ENCODE measurements around the gene SPDEF.

The SPDEF gene

DNA sequence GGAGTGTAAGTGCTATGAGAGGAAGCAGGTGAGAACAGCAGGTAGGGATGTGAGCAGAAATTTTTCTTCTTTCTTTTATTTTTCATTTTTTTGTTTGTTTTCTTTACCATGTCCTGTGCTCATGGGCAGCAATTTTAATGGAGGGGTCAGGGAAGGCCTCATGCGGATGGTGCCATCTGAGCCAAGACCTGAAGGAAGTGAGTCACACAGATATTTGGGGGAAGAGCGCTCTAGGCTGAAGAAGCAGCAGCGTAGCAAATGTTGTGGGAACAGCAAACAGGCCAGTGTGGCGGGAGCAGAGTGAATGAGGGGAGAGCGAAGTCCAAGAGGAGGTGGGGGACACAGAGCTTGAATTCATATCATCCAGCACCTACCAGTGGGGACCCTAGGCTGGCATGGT, 12.7 kb downstream of the SPDEF start:
- no peak for DNase-seq

DNA sequence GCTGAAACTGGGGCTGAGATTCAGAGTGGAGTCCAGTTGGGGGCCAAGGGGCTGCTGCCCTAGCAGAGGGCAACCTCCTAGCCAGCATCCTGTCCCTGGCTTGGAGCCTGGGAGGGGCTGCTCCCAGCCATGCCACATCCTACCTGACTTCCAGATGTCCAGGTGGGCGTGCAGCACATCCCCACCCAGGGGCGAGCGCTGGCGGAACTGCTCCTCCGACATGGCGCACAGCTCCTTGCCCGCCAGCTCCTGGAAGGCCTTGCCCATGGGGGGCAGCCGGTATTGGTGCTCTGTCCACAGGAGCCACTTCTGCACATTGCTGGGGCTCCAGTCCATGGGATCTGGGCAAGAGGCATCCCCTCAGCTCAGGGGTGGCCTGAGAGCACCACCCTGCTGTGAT, 15.3 kb downstream of the SPDEF start:
- DNase-seq, result no peak

DNA sequence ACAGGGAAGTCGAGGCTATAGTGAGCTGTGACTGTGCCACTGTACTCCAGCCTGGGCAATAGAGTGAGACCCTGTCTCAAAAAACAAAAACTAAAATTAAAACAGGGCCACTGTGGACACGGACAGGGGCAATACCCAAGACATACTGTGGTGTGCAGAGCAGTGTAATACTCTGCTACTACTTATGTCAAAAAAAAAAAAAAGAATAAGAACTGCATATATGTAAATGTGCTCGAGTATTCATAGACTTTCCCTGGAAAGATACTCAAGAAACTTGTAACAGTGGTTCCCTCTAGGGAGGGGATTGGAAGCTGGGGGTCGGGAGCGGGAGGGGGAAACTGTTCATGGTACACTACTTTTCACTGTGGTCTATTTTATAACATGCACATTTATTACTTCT, 15.9 kb downstream of the SPDEF start:
- no peak for DNase-seq

DNA sequence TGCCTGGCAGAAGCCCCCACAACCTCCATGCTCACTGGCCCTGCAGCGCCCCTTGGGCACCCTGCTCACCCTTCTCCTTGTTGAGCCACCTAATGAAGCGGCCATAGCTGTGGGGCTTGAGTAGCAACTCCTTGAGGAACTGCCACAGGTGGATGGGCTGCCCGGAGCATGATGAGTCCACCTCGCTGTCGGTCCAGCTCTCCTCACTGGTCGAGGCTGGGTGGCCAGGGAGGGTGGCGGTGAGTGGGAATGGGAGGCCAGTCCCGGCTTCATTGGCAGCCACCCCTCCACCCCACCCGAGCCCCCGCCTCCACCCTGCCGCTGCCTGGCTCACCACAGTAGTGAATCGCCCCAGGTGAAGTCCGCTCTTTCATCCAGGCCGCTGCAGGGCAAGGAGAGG, 16.9 kb downstream of the SPDEF start:
- no peak for DNase-seq

DNA sequence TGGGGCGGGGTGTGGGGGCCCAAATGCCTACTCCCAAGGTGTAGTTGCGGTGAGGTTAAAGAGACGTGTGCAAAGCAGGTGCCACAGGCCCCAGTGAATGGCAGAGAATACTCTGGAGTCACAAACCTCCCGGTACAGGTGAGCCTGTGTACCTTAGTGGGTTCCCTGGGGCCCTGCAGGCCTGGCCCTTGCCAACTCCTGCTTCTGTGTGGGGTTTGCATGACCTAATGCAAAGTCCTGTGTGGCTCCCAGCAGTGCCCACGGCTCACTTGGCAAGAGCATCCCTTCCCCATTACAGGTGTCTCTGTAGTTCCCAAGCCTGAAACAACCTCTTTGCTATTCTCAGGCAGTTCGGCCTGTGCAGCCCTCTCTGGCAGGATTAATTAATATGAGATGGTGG, 17.5 kb downstream of the SPDEF start:
- no peak for DNase-seq

DNA sequence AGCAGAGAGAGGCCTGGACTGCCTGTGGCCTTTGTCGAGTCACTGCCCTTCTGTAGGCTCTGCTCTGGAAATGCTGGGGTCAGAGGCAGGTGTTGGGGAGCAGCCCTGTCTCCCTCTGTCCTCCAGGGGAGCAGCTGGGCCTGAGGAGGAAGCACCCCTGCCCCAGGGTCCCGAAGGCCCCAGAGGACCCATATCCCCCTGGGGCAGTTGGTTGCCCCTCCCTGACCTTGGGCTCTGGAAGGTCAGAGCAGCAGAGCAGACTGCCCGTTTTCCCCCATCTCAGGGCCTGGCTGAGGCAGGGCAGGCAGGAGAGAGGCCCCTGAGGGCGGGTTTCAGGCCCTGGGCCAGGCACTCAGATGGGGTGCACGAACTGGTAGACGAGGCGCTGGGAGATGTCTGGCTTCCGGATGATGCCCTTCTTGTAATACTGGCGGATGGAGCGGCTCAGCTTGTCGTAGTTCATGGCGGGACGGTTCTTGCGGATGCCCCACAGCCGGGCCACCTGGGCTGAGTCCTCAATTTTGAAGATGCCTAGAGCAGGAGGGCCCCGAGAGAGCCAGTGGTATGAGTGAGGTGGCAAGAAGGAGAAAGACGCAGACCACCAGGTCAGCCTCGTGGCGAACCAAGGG, 18.1 kb downstream of the SPDEF start:
- DNase-seq, result no peak

DNA sequence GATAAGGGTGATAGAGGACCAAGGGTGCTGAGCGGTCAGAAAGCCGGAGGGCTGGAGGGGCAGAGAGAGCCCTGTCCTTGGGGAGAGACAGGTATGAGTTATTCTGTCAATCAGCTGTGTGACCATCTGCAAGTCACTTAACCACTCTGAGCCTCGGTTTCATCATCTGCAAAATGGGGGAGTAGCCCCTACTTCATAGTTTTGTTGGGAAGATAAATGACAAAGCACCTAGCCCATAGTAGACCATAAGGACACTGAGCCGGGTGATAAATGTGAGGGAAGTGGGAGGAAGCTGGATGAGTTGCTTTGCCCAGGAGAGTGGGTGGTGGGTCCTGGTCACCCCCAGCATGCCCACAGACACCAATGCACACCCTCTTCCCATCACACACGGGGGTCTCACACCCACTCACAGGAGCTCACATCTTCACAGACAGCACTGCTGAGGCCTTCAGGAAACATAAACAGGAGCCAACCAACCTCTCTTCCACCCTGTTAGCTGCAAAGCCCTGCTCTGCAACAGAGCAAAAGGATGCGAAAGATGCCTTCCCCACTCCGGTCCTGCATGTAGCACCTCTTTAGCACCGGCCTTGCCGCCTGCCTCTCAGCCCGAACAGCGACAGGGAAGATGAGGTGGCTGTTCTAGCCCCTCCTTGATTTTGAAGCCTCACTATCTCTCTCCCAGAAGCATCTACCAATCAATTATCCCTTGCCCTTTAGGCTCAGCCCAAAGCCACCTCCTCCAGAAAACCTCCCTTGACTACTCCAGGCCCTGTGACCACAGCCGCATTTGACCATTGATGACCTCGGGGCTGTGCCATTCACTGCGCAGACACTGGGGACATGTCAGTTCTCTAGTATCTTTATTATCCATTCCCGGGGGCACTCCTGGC, 18.9 kb downstream of the SPDEF start:
- DNase-seq, result no peak

DNA sequence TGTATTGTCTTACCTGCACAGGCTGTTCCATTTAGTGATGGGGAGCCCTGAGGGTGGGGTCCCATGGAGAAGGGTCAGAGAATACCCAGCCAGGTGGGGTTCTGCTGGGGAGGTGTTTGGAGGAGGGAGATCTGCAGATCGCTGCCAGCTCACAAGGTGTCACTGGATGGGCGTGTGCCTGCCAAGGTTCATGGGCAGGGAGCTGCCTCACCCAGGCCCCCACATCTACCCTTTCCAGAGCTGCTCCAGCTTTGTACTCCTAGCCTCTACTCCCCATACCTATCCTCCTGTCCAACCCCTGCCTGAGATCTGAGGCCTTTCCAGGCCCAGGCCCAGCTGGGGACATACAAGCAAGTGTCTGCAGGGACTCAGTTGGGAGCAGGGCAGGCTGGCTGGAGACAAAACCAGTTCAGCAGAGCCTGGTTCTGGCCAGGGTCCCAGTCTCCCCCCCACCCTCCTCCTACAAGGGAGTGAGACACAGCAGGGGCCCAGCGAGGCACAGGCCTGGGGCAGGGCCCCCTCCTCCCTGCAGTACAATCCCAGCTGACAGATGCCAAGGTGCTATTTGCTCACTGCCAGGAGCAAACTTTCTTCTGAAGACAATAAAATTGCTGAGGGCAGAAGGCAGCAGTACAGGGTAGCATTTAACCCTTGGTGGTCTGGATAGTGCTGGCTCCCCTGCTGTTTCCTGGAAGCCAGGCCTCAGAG, 19.7 kb downstream of the SPDEF start:
- DNase-seq, result no peak

DNA sequence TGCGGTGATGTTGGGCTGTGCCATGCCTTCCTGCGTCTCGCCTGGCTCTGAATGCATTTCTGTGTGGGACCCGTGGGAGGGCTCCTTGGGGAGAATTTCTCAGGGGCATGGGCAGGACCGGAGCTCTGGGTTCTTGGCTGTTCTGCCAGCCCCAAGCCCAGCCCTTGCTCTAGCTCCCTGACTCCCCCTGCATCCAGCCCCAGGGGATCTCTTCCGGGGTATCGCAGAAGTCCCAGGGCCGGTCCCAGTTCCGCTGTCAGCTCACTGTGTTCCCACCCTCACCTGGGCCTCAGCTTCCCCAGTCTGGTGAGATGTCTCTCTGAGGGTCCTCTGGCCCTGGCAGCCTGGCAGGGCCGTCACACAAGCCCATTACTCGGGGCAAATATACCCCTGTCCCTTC, 20.5 kb downstream of the SPDEF start:
- DNase-seq, result no peak

DNA sequence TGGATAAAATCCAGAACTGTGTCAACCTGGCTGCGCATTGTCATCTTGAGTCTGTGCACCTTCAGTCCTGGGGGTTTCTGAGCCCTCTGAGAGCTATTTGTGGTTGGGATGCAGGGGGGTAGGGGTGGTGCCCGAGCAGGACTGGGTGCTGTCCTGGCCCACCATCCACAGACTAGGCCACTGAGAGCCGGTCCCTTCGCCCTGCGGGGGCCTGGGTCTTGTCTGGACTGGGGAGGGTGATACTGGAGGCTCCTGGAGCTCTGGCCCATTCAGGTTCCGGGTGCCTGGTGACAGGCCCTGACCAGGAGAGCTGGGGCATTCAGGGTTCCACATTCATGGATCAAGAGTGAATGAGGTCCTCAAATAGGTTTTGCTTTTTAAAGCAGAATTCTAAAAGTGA, 20.9 kb downstream of the SPDEF start:
- DNase-seq, result no peak

DNA sequence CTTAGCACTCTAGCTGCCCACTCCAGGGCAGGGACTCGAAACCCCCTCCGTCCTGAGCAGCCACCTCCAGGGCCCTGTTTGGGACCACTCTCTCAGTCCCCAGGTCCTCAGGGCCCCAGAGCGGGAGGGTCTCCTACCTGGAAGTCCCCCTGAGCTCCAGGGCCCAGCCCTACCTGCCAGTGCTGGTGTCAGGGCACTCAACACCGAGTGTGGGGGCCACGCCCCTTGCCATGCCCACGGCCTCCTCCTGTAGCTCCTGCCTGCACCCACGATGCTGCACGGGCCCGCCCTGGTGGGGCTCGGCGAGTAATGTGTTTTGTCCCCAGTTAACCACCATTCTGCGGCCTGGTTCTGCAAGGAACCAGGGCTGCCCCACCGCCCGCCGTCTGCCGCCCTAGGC, 21.5 kb downstream of the SPDEF start:
- no peak for DNase-seq

DNA sequence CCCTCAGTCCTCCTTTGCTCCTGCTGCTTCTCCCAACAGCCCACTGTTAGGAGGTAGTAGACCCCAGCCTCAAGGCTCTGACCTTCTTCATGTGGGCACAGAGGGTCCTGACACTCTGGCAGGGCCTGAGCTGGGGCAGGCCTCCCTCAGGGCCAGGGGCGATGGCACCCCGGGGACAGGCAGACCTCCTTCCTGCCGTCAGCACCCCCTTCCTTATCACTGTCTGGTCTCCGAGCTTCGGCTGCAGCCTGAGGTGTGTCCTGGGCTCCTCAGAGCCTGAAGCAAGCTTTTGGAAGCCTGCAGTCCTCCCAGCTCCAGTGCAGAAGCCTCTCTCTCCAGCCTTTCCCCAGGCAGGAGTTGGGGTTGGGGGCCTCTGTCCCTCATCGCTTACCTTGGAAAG, 22.0 kb downstream of the SPDEF start:
- DNase-seq, result no peak

DNA sequence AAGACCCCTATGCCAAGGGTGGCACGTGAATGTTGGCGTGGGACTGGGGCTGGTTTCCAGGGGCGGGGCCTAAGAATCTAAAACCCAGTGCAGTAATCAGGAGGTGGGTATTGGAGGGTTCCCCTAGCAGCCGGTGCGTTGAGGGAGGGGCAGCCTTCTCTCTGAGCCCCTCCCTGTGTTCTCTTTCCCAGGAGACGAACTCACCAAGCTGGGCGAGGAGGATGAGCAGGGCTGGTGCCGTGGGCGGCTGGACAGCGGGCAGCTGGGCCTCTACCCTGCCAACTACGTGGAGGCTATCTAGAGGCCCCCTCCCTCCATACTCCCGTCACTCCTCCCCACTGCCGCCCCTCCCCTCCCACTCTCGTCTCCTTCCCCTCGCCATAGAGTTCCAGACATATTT, 23.9 kb downstream of the SPDEF start:
- no peak for DNase-seq

DNA sequence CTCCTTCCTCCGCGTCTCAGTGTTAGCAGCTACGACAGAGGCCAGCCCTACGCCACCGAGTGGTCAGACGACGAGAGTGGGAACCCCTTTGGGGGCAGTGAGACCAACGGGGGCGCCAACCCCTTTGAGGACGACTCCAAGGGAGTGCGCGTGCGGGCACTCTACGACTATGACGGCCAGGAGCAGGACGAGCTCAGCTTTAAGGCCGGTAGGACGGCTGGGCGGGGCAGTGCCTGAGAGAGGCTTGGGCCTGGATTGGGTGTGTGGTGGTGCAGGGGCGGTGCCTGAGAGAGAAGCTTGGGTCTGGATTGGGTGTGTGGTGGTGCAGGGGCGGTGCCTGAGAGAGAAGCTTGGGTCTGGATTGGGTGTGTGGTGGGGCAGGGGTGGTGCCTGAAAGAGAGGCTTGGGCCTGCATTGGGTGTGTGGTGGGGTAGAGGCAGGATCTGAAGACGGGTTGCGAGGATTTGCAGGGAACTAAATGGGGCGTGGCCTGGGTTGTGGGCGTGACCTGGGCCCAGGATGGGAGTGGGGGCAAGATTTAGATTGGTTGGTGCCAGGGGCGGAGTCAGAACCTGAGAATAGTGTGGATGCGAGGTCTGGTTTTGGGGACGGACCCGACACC, 24.4 kb downstream of the SPDEF start:
- DNase-seq, result no peak

DNA sequence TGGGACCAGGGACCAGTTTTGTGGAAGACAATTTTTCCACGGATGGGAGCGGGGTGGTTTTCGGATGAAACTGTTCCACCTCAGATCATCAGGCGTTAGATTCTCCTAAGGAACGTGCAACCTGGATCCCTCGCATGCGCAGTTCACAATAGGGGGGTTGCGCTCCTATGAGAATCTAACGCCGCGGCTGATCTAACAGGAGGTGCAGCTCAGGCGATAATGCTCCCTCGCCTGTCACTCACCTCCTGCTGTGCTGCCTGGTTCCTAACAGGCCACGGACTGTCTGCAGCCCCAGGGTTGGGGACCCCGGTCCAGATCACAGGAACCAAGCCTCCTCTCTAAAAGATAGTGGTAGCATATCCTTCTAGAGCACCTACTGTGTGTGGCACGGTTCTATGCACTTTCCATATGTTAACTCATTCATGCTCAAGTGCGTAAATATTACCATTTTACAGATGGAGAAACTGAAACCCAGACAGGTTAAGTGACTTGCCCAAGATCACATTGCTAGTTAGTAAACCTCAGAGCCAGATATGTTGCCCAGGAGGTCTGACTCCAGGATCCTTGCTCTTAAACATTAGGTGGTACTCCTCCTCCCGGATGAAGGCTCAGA, 25.3 kb downstream of the SPDEF start:
- DNase-seq, result no peak

DNA sequence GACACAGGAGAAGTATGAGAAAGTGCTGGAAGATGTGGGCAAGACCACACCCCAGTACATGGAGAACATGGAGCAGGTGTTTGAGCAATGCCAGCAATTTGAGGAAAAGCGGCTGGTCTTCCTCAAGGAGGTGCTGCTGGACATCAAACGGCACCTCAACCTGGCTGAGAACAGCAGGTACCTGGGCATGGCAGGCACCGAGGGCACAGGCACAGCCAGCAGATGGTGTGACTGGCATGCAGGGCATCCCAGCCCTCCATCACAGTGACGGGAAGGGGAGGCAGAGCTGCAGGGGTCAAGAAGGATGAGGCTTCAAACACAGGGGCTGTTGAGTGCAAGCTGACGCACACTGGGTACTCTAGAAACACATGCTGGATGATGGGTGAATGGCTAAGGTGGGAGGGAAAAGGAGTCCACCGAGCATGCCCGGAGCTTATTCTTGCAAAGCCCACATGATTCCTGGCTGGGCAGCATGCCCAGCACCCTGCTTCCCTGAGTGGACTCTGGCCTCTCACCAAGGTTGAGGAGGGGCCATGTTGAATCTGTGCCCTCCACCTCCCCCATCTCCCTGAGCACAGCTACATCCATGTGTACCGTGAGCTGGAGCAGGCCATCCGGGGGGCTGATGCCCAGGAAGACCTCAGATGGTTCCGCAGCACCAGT, 26.3 kb downstream of the SPDEF start:
- DNase-seq, result peak in 1 of 2 experiments; percentile 51

DNA sequence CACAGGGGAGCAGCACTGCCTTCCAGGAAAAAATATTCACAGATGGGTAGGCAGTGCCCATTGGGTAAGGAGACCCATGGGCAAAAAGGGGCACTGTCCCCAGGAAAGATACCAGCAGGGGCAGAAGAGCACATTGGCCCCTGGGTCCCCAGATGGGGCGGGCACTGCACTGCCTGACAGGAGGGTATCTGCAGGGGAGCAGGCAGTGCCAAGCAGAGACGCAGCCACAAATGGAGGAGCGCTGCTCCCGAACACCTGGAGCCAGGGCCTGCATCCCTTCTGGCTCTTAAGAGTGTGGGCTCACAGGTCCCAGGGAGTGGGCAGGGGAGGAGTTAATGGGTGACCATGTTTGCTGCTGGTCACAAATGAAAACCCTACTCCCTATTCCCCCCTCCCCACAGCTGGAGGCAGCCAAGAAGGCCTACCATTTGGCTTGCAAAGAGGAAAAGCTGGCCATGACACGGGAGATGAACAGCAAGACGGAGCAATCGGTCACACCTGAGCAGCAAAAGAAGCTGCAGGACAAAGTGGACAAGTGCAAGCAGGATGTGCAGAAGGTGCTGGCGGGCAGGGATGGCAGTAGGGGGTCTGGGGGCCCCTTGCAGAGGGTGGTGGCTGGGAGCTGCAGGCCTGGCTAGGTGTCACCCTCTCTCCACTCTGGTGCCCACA, 27.0 kb downstream of the SPDEF start:
- no peak for DNase-seq

DNA sequence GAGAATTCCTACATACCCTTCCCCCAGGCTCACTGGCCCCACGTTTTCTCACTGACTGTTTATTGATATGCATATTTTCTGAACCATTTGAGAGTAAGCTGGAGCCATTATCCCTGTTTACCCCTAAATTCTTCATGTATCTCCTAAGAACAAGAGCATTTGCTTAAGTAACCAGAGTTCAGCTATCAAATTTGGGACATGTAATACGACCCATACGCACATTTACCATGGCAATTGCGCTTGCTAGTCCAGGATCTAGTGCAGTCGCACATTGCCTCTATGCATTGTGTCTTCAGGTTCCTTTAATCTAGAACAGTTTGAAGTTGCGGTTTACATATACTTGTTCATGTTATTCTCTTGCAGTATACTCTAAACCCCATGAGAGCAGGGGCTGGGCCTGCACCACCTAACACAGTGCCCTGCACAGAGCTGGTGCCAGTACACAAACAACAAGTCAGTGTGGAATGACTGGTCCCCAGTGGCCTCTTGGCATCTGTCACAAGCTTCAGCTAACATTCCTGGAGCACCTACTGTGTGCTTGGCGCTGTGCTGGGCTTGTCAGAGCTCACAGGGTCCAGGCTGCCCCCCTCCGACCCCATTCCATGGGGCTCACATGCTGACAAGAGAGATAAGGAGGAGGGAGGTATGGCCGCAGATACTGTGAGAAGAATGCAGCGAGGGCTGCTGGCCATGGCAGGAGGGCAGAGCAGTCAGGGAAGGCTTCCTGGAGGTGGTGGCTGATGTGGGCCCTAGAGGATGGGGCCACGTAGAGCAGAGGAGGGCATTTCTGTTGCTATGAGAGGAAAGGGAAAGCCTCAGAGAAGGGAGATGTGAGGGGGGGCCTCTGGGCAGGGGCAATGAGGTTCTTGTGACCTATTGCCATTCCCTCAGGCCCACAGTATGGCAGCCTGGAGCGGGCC, 28.1 kb downstream of the SPDEF start:
- no peak for DNase-seq

DNA sequence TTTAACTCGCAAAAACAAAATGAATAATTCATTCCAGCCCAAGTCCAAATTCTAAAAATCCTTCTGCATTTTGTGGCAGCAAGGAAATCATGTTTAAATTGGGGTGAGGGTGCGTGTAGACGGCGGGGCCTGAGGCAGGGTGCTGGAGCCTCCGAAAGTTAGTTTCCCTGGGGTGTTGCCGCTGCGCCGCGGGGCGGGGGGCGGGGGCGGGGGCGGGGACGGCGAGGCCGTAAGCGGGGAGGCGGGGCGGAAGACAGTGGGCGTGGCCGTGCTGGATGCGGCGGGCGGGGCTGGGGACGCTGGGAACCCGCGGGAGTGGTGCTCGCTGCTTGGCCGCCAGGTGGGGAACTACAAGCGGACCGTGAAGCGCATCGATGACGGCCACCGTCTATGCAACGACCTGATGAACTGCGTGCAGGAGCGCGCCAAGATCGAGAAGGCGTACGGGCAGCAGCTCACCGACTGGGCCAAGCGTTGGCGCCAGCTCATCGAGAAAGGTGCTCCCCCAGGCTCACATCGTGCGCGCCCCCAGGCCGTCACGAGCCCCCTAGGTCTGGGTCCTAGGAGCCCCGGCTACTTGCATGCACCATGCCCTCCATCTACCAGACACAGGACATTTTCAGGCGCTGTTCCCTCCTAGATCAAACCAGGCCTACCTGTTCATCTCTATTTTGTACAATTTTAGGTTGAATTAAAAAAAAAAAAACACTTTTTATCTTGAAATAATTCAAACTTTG, 29.0 kb downstream of the SPDEF start:
- peak in 1 of 2 experiments; percentile 69 for DNase-seq
